TTC549 (cell line): ENCODE results near the gene KIF1A.

Experiments used
- FAIRE-seq: peaks from 2 replicates; lab custom pipeline; 2012; peaks lifted over from hg19 to GRCh38; lab: Jason Lieb, UNC

KIF1A gene, protein sequence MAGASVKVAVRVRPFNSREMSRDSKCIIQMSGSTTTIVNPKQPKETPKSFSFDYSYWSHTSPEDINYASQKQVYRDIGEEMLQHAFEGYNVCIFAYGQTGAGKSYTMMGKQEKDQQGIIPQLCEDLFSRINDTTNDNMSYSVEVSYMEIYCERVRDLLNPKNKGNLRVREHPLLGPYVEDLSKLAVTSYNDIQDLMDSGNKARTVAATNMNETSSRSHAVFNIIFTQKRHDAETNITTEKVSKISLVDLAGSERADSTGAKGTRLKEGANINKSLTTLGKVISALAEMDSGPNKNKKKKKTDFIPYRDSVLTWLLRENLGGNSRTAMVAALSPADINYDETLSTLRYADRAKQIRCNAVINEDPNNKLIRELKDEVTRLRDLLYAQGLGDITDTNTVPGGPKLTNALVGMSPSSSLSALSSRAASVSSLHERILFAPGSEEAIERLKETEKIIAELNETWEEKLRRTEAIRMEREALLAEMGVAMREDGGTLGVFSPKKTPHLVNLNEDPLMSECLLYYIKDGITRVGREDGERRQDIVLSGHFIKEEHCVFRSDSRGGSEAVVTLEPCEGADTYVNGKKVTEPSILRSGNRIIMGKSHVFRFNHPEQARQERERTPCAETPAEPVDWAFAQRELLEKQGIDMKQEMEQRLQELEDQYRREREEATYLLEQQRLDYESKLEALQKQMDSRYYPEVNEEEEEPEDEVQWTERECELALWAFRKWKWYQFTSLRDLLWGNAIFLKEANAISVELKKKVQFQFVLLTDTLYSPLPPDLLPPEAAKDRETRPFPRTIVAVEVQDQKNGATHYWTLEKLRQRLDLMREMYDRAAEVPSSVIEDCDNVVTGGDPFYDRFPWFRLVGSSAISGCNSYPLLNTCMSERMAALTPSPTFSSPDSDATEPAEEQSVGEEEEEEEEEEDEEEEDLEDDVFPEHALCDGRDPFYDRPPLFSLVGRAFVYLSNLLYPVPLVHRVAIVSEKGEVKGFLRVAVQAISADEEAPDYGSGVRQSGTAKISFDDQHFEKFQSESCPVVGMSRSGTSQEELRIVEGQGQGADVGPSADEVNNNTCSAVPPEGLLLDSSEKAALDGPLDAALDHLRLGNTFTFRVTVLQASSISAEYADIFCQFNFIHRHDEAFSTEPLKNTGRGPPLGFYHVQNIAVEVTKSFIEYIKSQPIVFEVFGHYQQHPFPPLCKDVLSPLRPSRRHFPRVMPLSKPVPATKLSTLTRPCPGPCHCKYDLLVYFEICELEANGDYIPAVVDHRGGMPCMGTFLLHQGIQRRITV (N-terminal part only)

DNA sequence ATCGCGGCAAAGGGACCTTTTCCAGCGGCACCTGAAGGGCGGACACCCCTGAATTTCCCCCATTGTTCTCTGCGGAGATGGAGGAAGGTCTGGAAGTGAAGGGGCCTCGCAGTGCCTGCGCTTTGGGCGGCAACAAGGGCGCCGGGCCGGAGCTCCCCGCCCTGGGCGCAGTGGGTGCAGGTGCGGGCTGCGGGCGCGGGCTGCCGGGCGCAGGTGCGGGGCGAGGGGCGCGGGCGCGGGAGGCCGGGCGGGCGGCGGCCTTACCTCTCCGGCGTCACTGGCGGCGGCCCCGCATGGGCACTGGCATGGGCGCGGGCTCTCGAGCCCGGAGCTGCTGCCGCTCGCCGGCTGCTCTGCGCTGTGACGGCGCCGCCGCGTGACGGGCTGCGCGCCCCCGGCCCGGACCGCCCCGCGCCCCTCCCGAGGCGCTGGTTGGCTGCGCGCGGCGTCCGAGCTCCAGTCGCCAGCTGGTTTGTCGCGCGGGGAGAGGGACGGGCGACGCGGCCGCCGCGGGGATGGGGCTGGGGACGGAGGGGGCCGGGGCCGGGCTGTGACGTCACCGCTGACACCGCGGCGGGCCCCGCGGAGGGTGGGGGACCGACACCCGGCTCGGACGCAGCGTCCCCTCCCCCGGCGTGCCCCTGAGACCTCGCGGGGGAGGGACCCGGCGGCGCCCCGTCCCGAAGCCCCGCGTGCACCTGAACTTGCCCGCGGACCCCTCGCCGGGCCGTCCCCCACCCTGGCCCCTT lies at the start of gene KIF1A:
KIF1A (minus strand) TSS at position 362 of the 749 bp plus-strand sequence. CDS start 22,467 bp downstream, outside the sequence.
- FAIRE-seq = no peak

GRCh38 chr2:240869109-240869955 lies 49.3 kb upstream of the KIF1A start:
- FAIRE-seq = no peak

- no peak for FAIRE-seq
Measured at GRCh38 chr2:240868286-240869108, 48.5 kb upstream of the KIF1A start, which contains the start of gene AGXT. Gene AGXT, plus strand, starts transcription at chr2:240868824. Its CDS starts 42 bp downstream, at chr2:240868866.

GRCh38 chr2:240865391-240865790 lies 45.4 kb upstream of the KIF1A start:
- FAIRE-seq = no peak

GRCh38 chr2:240864475-240864874 lies 44.5 kb upstream of the KIF1A start:
- FAIRE-seq = no peak

DNA sequence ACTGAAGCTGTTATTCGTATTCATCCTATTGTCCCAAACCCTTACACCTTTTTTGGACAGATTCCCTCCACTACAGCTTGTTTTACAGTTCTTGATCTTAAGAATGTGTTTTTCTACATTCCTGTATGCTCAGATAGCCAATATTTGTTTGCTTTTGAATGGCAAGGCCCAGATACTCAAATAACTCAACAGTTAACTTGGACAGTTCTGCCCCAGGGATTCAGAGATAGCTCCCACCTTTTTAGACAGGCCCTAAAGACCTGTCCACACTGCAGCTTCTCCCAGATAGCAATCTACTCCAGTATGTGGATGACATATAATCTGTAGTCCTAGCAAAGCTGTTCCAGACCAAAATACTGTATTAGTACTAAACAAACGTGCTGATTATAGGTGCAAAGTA lies 41.5 kb upstream of the KIF1A start:
- no peak for FAIRE-seq

- no peak for FAIRE-seq
Measured at GRCh38 chr2:240858871-240859270, 38.9 kb upstream of the KIF1A start.

DNA sequence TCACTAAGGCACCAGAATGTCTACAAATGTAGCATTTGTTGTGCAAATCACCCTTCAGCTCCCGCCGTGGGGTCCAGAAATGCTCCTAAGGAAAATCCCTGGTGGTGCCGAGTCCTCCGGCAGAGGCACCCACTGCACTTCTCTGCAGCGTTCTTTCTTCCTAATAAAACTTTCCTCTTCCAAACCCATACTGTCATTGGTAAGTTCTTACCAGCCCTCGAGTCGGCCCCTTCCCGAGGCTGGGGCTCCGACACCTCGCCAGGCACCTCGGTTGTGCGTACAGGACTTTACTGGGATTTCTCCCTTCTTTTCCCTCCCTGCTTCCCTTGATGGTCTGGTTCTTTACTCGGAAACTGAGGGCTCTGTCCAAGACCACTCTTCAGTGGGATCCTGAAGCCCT lies 38.3 kb upstream of the KIF1A start:
- FAIRE-seq = no peak

- FAIRE-seq = no peak
Measured at GRCh38 chr2:240857039-240858008, 37.3 kb upstream of the KIF1A start.

GRCh38 chr2:240856151-240856980 lies 36.3 kb upstream of the KIF1A start:
- FAIRE-seq = no peak

- no peak for FAIRE-seq
Measured at GRCh38 chr2:240855670-240856069, 35.7 kb upstream of the KIF1A start.

DNA sequence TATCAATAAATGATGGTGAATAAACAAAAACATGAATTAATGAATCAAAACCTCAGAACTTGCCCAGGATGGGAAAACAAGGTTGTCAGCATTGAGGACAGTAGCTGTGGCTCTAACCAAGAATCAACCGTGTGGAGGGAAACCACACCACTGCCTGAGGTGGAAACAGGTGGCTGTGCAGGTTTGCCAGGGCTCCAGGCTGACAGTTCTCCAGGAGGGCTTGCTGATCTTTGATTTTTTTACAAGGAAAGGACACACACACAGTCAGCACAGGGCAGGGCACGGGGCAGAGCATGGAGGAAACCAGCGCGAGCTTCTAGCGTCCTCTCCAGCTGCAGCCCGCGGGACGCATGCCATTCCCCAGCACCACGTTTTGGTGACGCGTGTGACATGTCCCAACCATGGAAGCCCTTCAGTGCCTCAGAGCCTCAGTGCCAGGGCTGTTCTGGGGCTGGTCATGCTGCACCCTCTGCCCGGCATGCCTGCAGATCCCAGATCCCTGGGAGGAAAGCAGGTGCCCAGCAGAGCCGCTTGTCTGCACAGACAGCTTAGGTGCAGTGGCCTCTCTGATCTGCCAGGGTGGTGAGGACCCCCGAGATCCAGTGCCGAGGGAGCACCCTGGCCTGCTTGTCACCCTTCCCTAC lies 32.8 kb upstream of the KIF1A start:
- no peak for FAIRE-seq

DNA sequence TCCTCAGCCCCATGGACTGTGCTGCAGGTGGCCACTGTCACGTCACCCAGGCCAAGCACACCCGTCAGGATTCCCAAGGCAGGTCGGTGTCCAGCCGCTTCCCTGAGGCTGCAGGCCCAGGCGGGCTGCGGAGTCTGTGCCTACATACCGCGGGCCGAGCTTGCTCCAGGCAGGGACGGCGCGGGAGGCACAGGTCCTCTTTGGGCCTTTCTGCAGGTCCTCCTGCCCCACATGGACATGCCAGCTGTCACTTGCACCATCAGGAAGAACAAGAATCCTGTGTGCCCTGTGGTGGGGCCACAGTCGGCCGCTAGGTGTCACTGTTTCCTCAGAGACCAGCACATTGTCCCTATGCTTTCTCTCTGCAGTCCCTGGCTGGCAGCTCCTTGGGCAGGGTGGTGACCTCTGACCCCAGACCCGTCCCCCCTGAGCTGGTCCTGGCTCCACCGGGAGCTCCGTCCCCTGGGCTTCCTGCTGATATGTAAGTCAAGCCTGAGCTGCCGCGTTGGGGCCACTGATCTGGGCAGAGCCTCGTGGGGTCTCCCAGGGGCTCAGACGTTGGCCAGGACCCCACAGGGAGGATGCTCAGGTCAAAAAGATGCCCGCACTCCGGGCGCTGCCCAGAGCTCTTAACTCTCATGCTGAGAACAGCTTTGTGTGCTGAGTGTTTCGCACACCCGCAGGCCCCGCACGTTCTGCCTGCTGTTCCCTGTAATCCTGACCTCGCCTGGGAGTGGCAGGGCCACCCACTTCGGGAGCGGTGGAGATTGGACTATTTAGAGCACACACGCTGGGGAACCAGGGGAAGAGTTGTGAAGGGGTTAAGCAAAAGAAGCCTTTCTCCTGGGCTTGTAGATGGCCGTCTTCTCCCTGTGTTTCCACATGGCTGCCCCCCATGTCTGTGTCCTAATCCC lies 31.3 kb upstream of the KIF1A start:
- no peak for FAIRE-seq

DNA sequence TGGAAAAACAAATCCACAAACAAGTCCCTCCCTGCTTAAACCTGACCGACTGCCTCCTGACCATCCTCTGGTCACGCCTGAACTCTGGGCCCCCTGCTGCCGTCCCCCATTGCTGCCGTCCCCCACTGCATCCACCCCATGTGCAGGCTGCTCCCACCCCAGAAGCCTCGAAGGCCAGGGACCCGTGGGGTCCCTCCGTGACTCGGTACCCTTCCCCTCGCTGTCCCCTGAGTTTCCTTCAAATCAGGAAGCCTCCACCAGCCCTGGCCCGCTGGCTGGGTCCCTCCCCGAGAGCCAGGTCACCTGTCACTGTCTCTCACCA lies 30.7 kb upstream of the KIF1A start:
- no peak for FAIRE-seq

- FAIRE-seq = no peak
Measured at GRCh38 chr2:240850026-240850425, 30.0 kb upstream of the KIF1A start.
